HL-60 (cell line): Measurements from ENCODE around the gene CBARP.

Experiments used
- DNase-seq, 2 experiments: peaks; one replicate each; pipeline ENCODE4 v3.0.0-alpha.2; 2010 to 2020; ENCODE audit warnings: low read depth in 1 of 2, low spot score in 1 of 2
- H3K27ac ChIP-seq: fragments of 250-450 bp; sonication (Bioruptor Pico); replicated peaks from 2 replicates; pipeline ENCODE4 v1.5.1; 2020; ENCODE audit warnings: mild to moderate bottlenecking, moderate library complexity
- H3K27me3 ChIP-seq: fragments of 250-450 bp; sonication (Bioruptor Pico); 2 replicates; pipeline ENCODE4 v1.5.1; 2021; ENCODE audit warnings: mild to moderate bottlenecking, moderate library complexity; ENCODE audit not compliant: insufficient read depth, poor library complexity, severe bottlenecking
- H3K4me3 ChIP-seq: replicated peaks from 2 replicates; pipeline ENCODE4 v1.5.1; 2011; ENCODE audit warnings: mild to moderate bottlenecking, control low read depth, low read length; ENCODE audit not compliant: insufficient read depth
- GABPA ChIP-seq: IDR thresholded peaks from 2 replicates; pipeline ENCODE4 v1.6.1; 2012; ENCODE audit warnings: low read depth
- POLR2AphosphoS5 ChIP-seq: IDR thresholded peaks from 2 replicates; pipeline ENCODE4 v1.6.1; 2012; ENCODE audit warnings: low read depth
- SPI1 ChIP-seq: IDR thresholded peaks from 2 replicates; pipeline ENCODE4 v1.6.1; 2012; ENCODE audit warnings: low read depth, mild to moderate bottlenecking, borderline replicate concordance
- TF ChIP-seq, protein P1 (sequence below): IDR thresholded peaks from one replicate; pipeline ENCODE4 v1.5.1; 2011; ENCODE audit warnings: low read length, control low read depth, inconsistent platforms; ENCODE audit not compliant: insufficient read depth
- TF ChIP-seq, protein P2 (sequence below): IDR thresholded peaks from 2 replicates; pipeline ENCODE4 v1.6.1; 2012; ENCODE audit warnings: low read depth; ENCODE audit not compliant: insufficient replicate concordance

Gene CBARP

DNA sequence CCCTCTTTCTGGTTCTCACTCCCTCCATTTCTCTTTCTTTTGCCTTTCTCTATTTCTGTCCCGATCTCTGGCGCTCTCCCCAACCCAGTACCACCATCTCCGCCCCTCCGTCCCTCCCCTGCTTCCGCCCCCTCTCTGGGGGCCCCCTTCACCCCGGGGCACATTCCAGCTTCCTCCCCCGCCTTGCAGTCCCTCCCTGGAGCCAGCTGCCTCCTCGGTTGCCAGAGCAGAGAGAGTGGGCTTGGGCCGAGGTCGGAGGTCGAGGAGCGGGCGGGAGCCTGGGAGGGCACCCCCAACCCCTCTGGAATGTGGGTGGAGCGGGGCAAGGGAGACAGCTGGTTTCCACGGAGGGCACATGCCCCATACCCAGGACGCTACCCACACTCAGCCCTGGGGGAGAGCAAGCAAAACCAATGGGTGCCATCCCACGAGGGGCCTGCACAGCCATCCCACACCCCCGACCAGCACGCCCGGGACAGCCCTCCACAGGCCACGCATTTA lies 24.9 kb upstream of the CBARP start:
- DNase-seq, result no peak
- TF ChIP-seq, protein P1, sequence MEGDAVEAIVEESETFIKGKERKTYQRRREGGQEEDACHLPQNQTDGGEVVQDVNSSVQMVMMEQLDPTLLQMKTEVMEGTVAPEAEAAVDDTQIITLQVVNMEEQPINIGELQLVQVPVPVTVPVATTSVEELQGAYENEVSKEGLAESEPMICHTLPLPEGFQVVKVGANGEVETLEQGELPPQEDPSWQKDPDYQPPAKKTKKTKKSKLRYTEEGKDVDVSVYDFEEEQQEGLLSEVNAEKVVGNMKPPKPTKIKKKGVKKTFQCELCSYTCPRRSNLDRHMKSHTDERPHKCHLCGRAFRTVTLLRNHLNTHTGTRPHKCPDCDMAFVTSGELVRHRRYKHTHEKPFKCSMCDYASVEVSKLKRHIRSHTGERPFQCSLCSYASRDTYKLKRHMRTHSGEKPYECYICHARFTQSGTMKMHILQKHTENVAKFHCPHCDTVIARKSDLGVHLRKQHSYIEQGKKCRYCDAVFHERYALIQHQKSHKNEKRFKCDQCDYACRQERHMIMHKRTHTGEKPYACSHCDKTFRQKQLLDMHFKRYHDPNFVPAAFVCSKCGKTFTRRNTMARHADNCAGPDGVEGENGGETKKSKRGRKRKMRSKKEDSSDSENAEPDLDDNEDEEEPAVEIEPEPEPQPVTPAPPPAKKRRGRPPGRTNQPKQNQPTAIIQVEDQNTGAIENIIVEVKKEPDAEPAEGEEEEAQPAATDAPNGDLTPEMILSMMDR, result no peak
- TF ChIP-seq, protein P2, sequence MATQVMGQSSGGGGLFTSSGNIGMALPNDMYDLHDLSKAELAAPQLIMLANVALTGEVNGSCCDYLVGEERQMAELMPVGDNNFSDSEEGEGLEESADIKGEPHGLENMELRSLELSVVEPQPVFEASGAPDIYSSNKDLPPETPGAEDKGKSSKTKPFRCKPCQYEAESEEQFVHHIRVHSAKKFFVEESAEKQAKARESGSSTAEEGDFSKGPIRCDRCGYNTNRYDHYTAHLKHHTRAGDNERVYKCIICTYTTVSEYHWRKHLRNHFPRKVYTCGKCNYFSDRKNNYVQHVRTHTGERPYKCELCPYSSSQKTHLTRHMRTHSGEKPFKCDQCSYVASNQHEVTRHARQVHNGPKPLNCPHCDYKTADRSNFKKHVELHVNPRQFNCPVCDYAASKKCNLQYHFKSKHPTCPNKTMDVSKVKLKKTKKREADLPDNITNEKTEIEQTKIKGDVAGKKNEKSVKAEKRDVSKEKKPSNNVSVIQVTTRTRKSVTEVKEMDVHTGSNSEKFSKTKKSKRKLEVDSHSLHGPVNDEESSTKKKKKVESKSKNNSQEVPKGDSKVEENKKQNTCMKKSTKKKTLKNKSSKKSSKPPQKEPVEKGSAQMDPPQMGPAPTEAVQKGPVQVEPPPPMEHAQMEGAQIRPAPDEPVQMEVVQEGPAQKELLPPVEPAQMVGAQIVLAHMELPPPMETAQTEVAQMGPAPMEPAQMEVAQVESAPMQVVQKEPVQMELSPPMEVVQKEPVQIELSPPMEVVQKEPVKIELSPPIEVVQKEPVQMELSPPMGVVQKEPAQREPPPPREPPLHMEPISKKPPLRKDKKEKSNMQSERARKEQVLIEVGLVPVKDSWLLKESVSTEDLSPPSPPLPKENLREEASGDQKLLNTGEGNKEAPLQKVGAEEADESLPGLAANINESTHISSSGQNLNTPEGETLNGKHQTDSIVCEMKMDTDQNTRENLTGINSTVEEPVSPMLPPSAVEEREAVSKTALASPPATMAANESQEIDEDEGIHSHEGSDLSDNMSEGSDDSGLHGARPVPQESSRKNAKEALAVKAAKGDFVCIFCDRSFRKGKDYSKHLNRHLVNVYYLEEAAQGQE, result no peak
- TF ChIP-seq SPI1 (no peak), GABPA (no peak), POLR2AphosphoS5 (no peak)
- Histone ChIP-seq H3K27ac (no peak overlapping the region), H3K27me3 (no peaks in the 10 kb centered on the region), H3K4me3 (no peak overlapping the region)

DNA sequence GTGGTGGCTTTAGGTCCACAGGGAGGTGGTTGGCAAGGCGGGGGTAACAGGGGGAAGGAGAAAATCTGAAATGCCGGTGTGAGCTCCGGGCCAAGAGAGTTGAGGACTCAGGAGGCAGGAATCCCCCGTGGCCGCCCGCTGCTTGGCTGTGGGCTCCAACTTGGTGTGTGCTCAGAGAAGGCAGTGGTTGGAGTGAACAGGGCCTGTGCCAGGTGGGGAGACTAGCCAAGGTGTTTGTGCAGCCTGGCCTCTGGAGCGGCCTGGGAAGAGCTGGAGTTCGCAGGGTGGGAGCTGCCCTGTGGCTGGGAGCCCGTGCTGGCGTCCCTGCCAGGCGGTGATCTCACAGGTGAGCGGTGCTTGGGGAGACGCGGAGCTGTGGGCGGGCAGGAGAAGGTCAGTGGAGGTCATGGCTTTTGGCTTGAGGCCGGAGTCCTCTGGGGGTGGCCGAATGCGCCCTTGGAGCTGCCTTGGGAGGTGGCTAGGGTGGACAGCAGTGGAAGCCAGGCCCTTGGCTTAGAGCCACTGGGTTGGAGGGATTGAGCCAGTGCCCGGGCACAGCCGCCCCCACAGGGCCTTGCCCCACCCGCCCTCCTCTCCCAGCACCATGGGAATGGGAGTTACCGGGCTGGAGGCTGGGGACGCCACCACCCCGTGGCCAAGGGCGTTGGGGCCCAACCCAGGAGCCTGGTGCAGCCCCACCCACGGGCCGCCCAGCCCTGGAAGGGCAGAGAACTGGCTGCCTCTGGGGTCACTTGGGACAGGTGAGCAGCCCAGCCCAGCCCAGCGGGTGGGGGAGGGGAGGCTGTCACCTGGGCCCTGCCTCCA lies 24.2 kb upstream of the CBARP start:
- Histone ChIP-seq H3K27me3 (no peaks in the 10 kb centered on the region), H3K27ac (peak overlapping the region; percentile 86), H3K4me3 (peak overlapping the region; percentile 64)
- DNase-seq, result peak; percentile 43 to 53
- TF ChIP-seq, protein P1, result no peak
- no peak for TF ChIP-seq POLR2AphosphoS5
- no peak for TF ChIP-seq SPI1
- TF ChIP-seq GABPA, result no peak
- TF ChIP-seq, protein P2, result no peak

DNA sequence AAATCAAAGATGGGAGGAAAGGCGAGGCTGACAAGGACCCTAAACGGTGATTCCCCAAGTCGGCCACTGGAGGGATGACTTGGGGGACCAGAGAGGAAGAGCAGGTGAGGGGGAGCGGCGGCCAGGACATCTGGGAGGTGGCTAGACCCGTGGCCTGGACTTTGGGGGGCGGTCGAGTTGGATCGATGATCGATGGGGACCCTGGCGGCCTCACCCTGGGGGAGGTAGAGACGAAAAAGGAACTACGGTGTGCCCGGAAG lies 23.7 kb upstream of the CBARP start:
- Histone ChIP-seq H3K4me3 (peak overlapping the region; percentile 64), H3K27ac (peak overlapping the region; percentile 86), H3K27me3 (no peaks in the 10 kb centered on the region)
- DNase-seq, result no peak
- TF ChIP-seq, protein P2, result no peak
